M059J (cell line): ENCODE data around the gene PDPR. TPM values are rescaled to one million over a fixed set of nuclear protein-coding genes. Genes with fewer than 3 reads are reported as not detected.
"Not testable (repeated sequence)": the region's sequence is repeated elsewhere in the genome, so short reads cannot be mapped to it uniquely, and the experiment has no call there.

Experiments
- DNase-seq: peaks from one replicate; pipeline ENCODE4 v3.0.0-alpha.2; 2012; ENCODE audit warnings: low read depth
- total RNA-seq: library from RNA; depleted of rRNA; stranded (reverse); fragments of >200 nt; shearing (Covaris generic); gene quantifications from 2 replicates; pipeline ENCODE4 v1.2.3, GENCODE V29; 2014; rRNA removed

PDPR gene
- 8.4 and 15.9 TPM in 2 replicates for total RNA-seq

DNA sequence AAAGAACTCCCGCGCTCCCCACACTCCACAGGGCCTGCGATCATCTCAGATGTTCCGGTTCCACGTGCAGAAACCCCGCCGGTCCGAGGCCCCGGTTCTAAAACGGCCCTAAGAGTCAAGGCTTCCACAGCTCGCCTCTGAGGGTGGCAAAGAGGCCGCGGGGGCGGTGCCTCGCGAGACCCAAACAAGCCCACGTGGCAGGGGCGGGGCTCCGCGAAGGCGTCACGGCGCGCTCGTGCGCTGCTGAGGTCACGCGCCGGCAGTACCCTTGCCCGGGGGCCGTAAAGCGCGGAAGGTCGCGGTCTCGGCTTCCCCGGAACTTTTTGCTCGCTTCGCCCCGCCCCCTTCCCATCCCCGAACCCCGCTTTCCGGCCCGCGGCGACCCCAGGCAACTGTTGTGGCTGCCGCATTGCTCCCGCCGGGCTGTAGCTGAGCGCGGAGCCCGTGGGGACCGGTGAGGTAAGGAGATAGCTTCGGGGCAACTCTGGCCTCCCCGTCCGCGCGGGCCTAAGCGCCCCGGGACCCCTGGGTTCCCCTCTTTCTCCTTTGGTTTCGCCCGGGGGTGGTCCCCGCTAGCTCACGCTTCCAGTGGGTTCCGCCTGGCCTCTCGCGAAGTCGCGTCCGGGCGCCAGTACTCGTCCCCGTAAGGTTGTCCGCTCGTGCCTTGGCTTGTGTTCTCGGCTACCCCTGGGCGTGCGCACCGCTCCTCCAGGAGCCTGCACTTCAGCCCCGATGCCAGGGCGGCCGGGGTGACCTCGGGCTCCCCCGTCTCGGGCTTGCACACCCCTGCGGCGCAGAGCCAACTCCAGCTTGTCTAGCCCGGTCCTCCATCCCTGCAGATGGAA is at the start of gene PDPR:
Gene PDPR, plus strand, starts transcription at position 351 of the 845 bp plus-strand sequence. CDS start 6,161 bp downstream, outside the sequence.
- peak; percentile 87 for DNase-seq

DNA sequence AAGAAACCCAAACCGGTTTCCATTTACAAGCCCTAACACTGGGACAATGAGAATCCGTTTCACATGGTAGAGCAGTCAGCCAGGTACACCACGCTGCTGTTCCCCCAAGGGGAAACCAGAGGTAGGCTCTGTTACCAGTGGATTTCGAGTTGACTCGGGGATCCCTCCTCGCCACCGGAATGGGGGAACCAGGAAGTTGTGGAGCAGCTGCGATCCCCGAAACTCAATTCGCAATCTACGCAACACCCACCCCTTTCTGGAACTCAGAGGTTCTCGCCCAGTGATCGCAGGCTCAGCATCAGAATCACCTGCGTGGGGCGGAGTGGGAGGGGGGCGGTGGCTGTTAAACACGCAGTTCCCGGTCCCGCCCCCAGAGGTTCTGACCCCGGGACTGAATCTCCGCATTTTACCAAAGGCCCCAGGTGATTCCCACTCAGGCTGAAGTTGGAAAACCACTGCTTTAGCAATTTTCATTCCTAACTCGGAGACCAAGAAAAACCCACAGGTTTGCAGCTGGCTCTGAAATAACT is 49.2 kb upstream of the PDPR start:
- peak; percentile 7 for DNase-seq

DNA sequence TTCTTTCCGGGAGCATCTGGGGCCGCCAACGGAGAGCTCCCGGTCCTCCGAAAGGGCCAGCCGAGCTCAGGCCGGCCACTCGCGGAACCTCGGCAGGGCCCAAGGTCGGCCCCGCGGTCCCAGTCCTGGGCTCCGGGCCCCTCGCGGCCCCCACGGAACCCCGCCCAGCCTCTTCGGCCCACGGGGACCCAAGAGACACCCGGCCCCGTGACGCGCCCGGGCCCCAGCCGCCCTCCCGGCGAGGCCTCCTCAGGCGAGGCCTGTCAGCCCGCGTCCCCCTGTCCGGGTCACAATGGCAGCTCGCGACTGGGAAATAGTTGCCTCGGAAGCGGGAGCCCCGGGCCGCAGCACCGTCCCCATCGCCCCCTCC is 48.8 kb upstream of the PDPR start:
- DNase-seq: not testable (repeated sequence)

DNA sequence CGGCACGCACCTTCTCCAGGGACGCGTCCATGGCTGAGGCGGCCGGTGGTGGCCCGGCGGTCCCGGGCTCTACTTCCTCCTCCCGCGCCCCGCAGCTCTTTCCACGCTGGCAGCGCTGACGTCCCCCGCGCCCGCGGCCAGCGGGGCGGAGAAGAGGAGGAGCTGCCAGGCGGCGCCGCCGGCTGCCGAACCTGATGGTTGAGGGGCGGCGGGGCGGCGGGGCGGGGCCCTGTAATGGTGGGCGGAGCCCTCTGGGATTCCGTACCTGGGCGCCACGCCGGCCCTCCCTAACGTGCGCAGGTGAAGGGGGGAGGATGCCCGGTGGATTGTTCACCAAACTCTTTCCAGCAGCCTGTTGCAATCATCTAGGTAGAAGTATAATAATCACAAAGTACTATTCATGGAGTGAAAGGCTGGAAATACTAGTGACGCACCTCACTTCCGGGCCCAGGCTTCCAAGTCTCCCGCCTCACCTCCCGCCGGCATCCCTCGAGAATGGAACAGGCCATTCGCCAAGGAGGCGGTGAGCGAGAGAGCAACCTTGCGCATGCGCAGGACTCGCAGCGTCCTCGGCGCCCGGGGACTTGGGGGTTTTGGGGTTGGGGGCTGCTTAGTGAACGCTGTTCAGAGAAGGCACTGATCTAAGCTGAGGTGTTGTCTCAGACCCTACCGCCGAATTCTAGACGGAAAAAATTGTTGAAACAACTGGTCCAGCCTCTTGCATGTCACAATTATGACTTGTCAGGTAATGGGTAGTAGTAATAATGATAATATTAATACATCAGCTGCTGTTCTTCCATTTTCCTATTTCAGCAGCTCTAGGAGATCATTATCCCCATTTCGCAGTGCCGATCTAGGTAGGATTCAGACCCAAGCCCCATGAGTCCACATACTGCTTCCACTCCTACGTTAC is 48.1 kb upstream of the PDPR start:
- DNase-seq: peak; percentile 91

DNA sequence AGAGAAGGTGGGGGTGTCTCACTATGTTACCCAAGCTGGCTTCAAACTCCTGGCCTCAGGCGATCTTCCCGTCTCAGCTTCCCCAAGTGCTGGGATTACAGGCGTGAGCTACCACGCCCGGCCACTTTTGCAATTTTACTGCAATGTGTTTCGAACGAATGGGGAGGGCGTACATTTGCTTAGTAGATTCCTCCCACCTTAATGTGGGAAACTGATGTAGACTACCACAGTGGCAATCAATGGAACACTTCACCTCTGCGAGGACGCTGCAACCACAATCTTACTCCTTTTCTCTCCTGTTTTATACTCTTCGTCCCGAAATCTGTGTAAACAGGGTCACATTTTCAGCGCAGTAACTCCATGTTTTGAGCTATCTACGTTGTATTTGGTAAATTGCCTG is 47.4 kb upstream of the PDPR start:
- not testable (repeated sequence) for DNase-seq

DNA sequence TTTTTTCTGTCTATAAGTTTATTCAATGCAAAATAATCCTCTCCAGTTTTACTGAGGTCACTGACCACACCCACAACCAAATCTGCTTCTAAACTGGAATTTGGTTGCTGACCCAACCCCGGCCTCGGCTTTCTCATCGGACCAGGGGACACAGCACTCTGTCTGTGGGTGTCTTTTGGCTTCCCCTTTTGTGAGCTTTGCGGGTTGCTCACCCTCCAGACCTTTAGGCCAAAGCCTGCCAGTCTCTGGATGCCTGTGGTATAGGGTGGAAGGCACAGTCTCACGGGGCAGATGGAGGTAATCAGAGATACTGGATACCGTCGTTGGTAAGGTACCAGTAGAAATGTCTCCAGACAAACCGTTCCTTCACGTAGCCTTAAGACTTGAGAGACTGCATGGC is 35.1 kb upstream of the PDPR start:
- not testable (repeated sequence) for DNase-seq

DNA sequence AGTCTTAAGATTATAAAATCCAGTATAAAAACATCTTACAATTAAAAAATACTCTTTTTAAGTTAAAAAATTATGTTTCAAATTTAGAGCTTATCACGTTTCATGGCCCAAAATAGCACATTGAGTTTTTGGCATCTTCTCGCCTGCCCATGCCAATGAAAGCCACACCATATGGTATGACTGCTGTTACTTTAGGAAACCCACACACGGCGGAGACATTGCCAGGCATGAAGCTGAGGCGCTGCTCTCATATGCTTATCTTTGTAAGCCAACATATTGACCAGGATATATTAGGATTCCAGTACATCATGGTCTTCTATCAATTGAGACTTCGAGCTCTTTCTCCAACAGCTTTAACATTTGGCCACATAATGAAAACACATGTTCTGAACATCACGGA is 32.9 kb upstream of the PDPR start:
- not testable (repeated sequence) for DNase-seq

DNA sequence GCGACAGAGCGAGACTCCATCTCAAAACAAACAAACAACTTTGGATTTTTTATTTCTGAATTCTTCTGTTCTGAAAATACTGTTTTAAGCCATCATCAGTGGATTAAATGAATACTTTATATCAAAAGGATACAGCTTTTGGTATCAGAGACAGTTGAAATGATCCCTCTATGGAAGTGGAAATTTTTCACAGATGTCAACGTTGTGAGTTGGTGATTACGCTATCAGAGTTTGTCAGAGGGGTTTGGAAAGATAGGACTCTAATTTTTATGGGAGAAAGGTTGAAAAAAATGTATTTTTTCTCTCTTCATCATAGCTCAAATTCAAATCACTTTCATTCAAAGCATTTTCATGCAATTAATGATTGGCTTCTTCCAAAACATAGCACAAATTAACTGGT is 30.2 kb upstream of the PDPR start:
- not testable (repeated sequence) for DNase-seq

DNA sequence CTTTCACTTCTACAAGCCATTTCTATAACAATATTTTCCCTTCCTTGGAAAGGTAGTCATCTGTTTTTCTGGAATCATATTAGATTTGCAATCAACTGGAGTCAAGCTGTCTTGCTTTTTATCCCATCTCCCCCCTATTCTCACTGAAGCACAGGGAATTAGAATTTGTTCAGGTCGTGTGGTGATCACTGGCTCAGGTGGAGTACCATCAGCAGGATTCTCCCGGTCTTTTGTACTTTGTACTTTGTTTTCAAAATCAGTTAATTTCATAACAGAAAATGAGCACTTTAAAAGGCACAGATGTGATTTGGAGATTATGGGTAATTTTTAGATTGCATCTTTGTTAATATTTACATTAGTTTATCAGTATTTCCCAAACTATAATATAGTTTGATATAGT is 26.0 kb upstream of the PDPR start:
- DNase-seq: not testable (repeated sequence)

DNA sequence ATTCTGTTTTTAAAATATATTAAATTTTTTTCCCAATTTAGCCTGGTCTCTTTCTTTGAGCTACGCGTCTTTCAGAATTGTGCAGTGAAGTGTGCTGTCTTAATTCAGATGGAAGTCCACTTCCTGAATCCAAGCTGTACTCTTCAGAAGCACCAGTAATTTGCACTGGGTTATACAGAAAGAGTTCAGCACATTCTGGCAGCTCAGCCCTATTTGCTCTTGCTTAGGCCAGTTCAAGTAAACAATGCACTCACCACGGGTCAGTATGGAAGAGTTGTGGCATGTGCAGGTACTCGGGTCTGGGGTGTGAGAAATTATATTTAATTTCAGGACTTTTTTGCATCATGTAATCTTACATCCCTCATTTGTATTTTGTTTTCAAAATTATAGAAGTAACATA is 25.3 kb upstream of the PDPR start:
- DNase-seq: not testable (repeated sequence)

DNA sequence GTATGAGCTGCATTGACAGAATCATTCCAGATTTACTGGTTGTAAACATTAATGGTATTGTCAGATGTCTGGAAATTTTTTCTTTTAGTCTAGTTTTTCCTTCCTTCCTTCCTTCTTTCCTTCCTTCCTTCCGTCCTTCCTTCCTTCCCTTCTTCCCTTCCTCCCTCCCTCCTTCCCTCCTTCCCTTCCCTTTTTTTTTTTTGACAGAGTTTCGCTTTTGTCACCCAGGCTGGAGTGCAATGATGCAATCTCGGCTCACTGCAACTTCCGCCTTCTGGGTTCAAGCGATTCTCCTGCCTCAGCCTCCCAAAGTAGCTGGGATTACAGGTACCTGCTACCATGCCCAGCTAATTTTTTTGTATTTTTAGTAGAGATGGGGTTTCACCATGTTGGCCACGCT is 24.8 kb upstream of the PDPR start:
- DNase-seq: not testable (repeated sequence)

DNA sequence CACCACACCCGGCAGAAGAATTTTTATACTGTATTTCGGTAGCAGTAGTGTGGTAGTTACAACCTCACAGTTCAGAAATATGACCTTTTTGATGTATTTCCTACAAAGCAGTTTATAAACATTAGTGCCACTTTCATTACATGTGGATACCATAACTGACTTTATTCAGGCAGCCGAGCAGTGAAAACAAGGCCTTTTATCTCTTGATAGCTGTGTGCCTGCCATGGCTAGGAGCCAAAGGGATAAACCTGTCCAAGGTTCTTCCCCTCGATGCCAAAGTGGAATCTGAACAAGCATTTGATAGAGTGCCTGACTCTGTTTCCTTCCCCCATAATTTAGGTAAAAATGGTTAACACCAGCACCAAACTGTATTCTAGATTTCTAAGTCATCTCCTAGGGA is 23.0 kb upstream of the PDPR start:
- DNase-seq: not testable (repeated sequence)

DNA sequence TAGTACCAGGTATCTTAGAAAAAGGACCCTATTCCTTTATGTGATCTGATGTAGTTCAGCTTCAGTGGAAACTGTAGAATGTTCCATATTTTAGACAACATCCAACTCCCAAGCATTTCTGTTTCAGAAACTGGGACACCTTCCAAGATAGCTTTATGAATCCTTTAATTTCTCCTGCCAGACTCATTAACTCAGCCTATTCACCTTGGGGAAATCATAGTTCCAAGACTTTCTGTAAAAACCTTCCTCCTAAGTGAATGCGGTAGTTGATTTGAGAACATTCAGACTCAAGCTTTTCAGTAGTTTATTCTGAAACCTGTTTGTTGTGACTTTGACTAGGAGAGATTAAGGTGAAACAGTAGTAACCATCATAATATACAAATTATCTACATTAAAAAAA is 20.0 kb upstream of the PDPR start:
- DNase-seq: not testable (repeated sequence)

DNA sequence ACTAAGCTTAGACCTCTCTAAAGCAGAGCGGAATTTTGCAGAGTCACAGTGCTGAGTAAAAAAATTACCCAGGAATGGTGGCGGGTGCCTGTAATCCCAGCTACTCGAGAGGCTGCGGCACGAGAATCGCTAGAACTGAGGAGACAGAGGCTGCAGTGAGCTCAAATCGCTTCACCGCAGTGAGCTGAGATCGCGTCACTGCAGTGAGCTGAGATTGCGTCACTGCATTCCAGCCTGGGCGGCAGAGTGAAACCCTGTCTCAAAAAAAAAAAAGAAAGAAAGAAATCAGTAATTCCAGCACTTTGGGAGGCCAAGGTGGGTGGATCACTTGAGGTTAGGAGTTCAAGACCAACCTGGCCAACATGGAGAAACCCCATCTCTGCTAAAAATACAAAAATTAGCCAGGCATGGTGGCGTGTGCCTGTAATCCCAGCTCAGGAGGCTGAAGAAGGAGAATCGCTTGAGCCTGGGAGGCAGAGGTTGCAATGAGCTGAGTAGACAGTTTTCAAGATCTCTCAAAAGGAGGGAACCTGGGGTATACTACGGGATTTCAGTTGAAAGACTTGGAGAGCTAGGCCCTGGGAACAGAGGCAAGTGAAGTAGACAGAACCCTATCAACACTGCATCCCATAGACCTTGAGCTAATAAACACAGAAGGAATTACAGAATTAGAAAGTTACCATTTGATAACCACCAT is 4.4 kb upstream of the PDPR start:
- DNase-seq: peak; percentile 10

DNA sequence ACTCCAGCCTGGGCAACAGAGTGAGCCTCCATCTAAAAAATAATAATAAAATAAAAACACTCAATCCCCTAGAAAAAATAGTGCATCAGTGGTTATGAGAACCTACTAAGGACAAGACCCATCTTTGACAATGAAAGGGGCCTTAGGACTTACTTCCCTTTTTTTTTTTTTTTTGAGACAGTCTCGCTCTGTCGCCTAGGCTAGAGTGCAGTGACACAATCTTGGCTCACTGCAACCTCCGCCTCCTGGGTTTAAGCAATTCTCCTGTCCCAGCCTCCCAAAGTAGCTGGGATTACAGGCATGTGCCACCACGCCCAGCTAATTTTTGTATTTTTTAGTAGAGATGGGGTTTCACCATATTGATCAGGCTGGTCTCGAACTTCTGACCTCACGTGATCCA is 2.0 kb upstream of the PDPR start:
- DNase-seq: not testable (repeated sequence)

DNA sequence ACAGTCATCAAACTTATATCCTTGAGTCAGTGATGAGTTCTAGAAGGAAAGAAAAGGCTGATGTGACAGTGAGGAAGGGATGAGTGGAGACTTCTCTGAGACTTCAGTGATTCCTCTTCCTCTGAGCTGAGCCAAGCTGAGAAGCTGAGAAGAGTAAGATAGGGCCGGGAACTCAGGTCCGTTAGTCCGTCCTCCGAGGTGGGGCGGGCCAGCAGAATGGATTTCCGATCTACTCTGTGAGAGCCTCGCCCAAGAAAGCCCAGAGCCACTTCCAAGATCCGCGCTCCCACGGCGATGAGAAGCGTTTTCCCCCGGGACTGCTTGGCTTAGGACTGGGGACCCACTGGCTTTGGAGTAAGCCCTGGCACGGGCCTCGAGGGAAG is 542 bp upstream of the PDPR start:
- not testable (repeated sequence) for DNase-seq

DNA sequence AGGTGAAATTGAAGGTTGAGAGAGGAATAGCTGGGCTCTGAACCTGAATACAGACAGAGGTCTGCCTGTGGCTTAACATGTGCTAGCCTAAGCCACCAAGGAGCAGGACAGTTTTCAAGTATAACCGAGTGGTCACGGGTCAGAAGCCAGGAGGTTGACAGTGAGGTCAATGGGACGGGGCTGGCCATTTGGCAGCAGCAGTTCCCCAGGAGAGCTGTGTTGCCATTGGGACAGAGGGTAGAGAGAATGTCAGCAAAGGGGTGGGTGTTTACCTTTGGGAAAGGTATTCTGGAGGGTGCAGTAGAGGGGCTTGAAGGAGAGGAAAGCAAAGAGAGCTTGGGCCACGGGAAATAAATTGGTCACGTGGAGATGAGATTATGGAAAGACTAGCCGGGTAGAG is 4.2 kb downstream of the PDPR start:
- not testable (repeated sequence) for DNase-seq

DNA sequence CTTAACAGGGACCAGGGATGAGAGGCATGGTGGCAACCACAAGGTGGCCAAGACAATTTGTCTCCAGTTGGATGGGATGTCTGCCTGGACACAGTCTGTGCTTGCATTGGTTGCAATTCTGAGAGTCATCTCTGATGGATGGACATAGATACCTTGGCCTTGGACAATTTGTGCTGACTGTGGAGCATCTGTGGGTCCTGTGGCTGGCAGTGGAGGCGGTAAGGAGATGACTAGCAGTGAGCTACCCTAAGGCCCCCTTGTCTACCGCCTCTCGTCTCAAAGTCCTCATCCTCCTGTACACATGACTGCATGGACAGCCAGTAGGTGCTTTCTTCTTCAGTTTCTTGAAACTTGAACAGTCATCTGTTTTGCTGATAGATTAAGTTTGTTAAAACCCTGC is 4.6 kb downstream of the PDPR start:
- not testable (repeated sequence) for DNase-seq

DNA sequence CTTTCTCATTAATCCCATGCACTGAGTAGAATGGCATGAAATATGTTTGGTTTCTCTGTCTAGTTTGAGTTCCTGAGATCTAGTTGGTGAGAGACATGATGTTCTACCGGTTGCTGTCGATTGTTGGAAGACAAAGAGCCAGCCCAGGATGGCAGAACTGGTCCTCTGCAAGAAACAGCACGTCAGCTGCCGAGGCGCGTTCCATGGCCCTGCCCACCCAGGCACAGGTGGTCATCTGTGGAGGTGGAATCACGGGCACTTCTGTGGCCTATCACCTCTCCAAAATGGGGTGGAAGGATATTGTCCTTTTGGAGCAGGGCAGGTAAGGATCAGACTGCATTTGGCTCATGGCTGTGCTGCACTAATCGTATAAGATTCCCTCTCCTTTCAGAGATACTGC is 6.3 kb downstream of the PDPR start:
- DNase-seq: not testable (repeated sequence)

DNA sequence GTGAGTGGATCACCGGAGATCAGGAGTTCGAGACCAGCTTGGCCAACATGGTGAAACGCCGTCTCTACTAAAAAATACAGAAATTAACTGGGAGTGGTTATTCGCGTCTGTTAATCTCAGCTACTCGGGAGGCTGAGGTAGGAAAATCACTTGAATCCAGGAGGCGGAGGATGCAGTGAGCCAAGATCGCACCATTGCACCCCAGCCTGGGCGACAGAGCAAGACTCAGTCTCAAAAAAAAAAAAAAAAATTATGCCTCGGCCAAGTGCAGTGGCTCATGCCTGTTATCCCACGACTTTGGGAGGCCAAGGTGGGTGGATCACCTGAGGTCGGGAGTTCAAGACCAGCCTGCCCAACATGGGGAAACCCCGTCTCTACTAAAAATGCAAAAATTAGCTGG is 9.7 kb downstream of the PDPR start:
- DNase-seq: not testable (repeated sequence)

DNA sequence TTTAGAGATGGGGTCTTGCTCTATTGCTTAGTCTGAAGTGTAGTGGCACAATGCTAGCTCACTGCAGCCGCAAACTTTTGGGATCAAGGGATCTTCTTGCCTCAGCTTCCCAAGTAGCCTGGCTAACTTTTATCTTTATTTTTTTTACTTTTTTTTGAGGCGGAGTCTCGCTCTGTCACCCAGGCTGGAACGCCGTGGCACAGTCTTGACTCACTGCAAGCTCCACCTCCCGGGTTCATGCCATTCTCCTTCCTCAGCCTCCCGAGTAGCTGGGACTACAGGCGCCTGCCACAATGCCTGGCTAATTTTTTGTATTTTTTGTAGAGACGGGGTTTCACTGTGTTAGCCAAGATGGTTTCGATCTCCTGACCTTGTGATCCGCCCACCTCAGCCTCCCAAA is 12.1 kb downstream of the PDPR start:
- DNase-seq: not testable (repeated sequence)

DNA sequence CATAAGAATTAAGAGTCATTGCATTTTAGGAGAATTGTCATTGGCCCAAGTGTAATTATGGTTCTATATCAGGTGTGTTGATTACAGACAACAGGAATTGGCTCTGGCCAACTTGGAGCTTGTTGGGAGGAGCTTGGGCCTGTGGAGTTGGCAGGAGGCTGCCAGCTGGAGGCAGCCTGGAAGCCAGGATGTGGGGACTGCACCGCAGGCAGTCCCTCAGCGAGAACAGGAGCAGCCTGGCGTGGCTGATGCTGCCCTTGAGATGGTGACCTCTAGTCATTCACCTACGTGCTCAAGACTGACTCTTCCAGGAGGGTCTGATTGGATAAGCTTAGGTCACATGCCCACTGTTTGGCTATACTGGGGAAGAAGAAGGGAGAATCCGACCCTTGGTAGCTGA is 13.6 kb downstream of the PDPR start:
- not testable (repeated sequence) for DNase-seq
